ENCODE results near the gene LRRC2.

DNA sequence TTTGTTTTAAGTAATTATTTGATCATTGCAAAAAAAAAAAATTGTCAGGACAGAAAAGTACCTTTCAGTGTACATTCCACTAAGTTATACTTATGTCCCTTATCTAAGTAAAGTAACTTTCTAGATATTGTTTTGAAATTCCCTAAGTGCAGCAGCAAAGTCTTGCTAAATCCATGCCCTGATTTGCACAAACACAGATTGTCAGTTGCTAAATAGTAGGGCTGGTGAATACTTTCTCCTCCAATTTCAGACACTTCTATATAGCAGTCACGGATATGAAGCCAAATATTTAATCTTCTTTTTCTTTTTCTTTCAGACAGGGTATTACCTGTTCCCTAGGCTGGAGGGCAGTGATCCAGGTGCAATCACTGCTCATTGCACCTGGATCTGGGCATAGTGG lies 12.9 kb downstream of the LRRC2 start:
- TF ChIP-seq EZH2 (IDR thresholded peaks at IDR 0.05) = no peak
- TF ChIP-seq POLR2AphosphoS5 (IDR thresholded peaks at IDR 0.05; ENCODE audit: borderline replicate concordance, low read depth, low read length) = no peak
- no peak for TF ChIP-seq FOXP2 (optimal IDR thresholded peaks at IDR 0.05; ENCODE audit: control extremely low read depth, extremely low read length, insufficient read depth)

All from SK-N-MC (cell line).